Kasumi-1 (cell line): Measurements from ENCODE around the gene KCMF1.

ENCODE experiments used
- DNase-seq, 2 experiments: peaks; one replicate each; lab custom pipeline; 2025; lab: John Stamatoyannopoulos, UW

The KCMF1 gene

DNA sequence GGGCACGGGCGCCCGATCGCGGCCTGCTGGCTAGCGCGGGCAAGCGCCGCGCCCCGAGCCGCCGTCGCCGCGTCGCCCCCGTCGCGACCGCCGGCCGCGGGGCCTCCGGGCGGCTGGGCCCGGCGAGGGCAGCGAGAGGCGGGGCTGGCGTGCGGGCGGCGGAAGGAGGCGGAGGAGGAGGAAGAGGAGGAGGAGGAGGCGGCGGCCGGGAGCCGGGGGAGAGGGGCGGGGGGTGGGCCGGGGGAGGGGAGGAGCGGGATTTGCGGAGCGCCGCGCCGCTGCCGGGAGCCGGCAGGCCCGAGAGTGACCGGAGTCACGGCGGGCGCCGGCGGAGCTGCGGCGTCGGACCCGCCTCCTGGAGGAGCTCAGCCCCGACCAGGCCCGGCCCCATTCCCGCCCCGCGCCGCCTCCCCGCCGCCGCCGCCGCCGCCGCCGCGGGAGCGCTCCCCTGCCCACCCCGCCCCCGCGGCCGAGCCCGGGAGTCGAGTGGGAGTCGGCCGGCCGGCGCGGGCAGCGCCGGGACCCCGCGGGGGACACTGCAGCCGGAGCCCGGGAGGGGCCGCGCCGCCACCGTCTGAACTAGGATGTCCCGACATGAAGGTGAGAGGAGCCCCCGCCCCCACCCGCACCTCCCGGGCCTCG lies at the start of gene KCMF1:
KCMF1 (plus strand) TSS at position 294 of the 642 bp plus-strand sequence; CDS start at position 585, 291 bp downstream.
- DNase-seq: peak; percentile 38 to 64

DNA sequence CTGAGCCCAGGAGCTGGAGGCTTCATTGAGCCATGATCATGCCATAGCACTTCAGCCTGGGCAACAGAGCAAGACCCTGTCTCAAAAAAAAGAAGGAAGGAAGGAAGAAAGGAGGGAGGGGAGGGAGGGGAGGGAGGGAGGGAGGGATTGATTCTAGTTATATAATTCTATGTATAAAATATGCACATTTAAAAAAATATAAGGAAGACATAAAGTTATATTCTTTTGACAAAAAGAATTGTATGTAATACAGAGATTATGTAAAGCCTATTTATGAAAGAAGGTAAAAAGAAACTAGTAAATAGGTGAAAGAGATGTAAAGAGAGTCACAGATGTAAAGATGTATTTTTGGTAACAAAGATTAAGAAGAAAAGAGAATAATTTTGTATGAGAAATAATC lies 48.0 kb upstream of the KCMF1 start:
- DNase-seq: no peak

DNA sequence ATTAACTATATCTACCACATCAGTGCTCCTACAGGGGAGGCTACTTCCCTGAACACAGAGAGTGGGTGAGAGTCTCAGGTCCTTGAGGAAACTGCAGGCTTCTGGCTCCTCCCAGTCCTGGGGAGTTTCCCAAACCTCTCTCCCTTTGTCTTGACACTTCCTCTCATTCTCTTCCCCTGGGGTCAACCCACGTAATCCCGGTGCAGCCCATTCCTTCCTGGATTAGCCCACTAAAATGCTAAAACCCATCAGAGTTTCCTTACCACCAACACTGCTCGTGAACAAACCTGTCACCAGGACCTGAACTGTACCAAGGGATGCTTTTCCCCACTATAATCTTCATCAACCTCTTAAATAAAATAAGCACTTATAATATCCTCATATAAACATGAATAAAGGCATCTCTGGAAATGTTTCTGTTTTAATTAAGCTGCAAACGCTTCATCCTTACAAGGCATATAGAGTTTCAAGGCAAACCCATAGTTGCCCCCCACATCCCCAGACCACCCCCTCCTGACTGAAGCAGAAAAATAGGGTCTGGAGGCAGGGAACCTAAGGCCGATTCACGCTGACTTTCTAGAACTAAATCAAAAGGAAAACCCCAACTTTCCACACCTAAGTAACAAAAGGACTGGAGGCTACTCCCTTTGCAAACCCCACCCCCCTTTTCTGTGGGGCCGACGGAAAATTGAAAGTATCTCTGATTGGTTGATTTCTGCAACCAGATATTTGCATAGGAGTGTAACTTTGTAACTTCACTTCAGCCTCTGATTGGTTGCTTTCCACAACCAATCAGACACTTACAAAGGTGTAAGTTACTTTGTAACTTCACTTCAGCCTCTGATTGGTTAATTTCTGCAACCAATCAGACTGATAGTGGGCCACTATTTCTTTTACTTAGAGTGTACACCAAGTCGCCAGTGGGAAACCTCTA lies 46.5 kb upstream of the KCMF1 start:
- DNase-seq: no peak

DNA sequence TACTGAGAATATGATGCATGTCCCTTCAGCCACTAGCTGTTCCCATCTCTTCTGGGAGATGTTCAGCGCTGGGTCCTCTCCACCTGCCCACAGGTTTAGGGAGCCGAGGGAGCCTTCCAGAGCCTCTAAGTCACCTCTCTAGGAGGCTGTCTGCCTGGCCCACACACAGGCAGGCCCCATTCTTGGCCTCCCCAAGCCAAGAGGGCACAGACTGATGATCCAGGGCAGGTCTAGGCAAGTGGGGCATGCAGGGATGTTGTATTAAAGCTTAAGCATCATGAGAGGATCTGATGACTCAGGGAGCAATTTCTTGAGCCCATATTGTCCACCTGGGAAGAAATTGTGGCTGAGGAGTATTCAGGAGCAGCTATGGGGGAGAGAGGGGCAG lies 45.6 kb upstream of the KCMF1 start:
- no peak for DNase-seq

DNA sequence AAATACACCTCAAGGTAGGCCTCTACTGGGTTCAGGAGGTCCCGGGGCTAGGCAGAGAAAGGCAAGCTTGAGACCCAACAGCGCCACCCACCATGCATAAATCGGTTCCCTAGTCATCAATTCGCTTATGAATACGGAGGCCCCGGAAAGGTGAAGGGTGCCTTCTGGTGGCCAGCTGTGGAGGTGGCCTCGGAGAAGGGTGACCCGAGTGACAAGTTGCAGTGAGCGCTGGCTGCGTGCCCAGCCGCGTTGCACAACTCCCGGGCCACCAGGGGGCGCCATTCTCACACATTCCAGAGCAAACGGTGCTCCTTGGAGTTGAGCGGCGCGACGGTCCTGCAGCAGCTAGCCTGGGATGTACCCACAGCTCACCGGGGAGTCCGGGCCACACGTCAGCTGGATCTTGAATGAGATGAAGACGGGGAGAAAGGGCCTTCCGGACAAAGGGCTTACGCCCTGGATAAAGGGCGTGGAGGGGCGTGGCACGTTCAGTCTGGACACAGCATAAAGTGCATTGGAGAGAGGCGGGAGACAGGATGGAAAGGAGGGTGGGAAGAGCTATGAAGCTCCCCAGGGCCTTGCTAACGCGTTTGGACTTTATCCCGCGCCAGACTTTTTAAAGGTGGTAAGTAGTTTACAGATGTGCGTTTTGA lies 45.1 kb upstream of the KCMF1 start:
- peak; percentile 93 to 95 for DNase-seq

DNA sequence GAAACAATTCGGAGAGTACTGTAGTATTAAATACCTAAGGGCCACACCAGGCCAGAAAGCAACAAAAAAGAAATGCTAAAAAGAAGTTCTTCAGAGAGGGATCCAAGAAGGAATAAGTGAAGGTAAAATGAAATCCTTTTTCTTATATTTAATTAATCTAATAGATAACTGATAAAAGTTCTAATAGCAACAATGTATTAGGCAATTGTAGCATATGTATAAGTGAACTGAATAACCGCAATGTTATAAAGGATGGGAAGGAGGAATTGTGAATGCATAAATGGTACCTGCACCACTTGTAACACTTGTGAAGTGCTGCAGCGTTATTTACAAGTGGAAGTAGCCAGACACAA lies 43.7 kb upstream of the KCMF1 start:
- DNase-seq: no peak

DNA sequence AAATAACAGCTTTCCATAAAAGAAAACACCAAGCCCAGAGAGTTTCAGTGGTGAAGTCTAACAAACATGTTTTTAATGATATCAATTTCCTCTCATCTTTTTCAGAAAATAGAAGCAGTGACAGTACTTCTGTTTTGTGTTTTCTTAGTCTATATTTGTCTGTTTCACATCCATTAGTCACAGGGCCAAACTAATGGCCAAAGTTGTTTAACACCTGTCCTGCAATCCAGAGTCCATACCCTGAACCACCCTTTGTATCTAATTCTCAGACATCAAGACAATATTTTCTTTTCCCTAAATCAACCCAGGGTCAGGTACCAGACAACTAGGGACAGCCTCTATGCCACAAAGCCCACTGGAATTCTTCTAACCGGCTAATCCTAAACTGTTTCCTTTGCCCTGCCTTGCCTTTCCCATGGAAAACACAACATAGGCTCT lies 39.6 kb upstream of the KCMF1 start:
- DNase-seq: no peak

DNA sequence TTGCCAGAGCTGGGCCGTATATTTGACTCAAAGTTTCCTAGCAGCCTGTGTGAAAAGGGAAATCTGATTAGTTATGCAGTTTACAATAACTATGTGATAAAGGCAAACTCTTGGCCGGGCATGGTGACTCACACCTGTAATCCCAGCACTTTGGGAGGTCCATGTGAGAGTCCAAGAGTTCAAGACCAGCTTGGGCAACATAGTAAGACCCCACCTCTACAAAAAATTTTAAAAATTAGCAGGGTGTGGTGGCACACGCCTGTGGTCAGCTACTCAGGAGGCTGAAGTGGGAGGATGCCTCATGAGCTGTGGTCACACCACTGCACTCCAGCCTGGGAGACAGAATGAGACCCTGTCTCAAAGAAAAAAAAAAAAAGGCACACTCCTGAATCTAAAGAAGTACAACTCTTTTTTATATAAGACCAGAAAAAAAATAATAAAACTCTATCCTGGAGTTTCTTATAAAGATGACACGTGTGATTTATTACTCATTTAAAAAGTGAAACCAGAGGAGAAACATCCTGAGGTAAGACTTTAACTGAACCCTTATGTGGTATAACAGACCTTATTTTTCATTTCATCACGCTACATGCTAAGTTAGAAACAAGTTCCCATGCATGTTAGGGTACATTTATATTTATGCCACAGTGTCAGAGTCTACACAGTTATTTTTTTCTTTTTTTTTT lies 32.6 kb upstream of the KCMF1 start:
- no peak for DNase-seq

DNA sequence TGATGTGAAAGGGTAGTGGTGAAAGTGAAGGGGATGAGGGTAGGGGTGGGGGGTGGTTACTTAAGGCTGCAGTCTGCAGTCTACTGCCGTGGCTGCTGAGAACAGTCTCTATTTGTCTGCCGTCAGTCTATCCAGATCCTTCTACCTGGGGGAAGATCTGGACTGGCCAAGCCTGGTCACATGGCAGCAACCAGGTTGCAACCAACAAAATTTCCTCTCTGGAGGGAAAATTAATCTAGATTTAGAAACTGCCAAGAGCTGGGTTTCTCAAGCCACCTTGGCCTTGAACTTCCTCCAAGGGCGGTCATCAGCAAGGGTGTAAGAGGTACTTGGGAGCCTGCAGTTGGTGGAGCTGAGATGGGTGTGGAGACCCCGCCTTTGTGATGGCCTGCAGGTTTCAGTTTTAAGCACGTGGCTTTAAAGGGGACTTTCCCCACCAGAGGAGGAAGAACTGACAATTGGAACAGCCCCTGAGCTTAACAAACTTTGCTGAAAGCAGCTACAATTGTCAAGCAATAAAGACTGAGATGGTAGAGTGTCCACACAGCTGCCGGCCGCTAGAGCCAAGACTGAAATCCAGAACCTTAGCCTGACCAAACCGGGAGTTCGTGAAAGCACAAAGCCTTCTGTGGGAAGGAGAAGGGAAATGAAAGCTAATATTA lies 31.4 kb upstream of the KCMF1 start:
- no peak for DNase-seq

DNA sequence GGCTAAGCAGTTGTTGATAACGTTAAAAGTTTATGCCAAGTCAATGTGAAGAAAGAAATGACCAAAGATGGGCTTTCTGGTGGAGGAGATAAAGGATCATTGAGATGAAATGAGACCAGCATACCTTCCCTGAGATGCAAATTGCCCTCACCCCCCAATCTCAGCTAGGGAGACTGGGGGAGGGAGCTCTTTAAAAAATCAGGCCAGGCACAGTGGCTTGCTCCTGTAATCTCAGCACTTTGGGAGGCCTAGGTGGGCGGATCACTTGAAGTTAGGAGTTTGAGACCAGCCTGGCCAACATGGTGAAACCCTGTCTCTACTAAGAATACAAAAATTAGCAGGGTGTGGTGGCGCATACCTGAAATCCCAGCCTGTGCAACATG lies 30.9 kb upstream of the KCMF1 start:
- DNase-seq: no peak

DNA sequence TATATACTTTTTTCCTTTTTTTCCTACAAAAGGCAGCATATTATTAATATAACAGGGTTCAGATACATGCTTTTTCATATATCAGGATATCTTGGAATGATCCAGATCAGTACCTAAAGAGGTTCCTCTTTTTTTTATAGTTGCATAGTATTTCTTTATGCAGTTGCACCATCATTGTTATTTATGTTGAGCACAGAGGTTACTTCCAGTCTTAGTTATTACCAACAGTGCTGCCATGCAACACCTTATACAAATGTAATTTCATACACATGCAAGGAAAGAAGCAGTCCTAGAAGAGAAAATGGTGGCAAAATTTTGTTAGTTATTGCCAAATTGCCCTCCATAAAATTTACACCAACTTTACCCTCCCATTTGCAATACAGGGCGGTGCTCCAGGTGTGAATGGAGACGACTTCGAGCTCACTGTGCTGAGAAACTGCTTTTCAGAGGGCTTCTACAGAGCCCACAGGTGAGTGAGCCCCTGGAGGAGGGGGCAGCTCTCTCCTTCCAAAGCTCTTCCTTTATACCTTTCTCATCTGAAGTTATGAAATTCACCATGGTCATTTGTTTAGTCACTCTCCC lies 30.0 kb upstream of the KCMF1 start:
- peak in 1 of 2 experiments; percentile 13 for DNase-seq

DNA sequence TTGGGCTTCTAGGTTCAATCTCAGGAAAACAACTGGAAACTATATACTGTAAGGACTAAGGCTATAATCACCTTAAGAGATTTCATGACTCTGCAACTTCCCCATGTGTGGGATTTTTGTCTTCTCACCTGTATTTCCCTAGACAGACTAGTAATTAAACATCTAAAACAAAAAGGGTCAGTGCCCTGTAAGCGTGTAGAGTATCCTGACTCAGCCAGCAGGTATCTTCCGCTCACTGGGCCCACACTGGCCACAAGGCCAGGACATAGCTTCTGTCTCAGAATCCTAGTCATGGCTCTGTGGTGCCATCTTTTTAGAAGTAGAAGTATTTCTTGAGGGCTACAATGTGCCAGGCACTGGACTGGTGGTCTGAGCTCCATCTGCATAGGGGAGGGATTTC lies 28.8 kb upstream of the KCMF1 start:
- no peak for DNase-seq

DNA sequence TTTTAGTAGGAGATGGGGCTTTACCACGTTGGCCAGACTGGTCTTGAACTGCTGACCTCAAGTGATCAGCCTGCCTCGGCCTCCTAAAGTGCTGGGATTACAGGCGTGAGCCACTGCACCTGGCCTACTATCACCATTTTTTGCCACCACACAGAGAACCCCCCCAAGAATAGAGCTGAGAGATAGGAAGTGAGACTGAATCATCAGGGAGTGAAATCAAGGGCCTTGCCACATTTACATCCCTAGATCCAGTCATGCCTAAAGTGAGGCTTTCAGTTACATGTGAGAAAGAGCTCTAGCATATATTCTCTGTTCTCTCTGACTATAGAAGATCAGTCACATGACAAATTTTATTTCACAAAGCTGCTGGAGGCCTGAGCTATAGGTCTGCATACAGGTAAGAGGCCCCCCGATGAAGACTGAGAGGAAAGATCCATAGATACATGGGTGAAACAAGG lies 28.0 kb upstream of the KCMF1 start:
- no peak for DNase-seq

DNA sequence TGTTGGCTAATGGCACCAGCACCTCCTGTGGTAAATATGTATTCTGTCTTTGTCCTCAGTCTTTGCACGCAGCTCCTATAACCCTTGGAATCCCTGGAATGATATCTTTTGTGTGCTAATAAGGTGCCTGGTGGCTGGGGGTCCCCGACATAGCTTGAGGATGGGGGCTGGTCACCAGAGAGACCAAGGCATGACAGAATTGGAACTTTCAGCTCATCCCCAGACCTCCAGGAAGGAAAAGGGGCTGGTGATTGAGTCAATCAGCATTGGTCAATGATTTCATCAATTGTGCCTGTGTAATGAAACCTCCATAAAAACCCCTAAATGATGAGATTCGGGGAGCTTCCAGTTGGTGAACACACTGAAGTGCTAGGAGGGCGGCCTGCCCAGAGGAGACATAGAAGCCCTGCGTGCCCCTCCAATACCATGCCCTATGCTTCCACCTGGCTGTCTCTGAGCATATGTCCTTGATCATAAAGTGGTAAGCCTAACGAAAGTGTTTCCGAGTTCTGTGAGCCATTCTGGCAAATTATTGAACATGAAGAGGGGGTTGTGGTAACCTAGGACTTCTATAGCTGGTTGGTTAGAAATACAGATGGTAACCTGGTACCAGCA lies 26.6 kb upstream of the KCMF1 start:
- no peak for DNase-seq

DNA sequence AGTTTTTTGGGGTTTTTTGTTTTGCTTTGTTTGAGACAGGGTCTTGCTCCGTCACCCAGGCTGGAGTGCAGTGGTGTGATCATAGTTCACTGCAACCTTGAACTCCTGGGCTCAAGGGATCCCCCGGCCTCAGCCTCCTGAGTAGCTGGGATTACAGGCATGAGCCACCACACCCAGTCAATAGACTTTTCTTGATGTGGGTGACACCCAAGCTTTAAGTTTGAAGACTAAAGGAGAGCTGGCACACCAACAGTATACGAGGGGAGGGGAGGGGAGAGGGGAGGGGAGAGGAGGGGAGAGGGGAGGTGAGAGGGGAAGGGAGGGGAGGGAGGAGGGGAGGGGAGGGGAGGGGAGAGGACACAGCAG lies 25.1 kb upstream of the KCMF1 start:
- peak in 1 of 2 experiments; percentile 53 for DNase-seq

DNA sequence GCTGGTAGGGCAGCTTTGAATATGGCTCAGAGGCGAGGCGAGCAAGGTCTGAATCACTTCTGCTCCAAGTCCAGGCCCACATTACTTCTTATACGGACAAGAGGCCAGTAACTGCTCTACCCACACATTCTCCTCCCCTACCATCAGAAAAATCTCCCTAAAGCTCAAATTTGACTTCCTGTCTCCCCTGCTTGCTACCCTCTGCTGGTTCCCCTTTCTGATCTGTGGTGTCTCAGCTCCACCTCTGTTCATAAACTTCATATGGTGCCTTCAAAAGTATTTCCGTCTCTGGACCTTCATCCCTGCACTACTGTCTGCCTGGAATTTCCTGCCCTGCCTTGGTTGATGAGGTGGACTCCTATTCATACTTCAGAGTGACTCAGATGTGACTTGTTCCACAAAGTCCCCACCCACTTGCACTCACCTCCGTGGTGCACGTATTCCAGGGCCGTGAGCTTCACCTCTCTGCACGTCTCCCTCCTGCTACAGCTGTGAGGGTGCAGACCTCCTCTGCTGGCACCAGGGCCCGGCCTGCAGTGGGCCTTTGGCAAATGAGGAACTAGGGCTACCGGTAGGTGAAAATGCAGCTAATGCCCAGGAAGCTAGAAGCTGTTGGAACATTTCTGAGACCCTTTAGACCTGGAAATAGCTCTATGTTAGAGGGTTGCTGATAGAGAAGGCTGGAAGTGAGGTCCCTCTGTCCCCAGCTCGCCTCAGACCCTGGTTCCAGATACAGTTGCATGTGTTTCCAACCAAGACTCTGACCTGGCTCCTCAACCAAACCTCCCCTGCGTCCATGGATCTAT lies 24.6 kb upstream of the KCMF1 start:
- peak; percentile 95 to 96 for DNase-seq

DNA sequence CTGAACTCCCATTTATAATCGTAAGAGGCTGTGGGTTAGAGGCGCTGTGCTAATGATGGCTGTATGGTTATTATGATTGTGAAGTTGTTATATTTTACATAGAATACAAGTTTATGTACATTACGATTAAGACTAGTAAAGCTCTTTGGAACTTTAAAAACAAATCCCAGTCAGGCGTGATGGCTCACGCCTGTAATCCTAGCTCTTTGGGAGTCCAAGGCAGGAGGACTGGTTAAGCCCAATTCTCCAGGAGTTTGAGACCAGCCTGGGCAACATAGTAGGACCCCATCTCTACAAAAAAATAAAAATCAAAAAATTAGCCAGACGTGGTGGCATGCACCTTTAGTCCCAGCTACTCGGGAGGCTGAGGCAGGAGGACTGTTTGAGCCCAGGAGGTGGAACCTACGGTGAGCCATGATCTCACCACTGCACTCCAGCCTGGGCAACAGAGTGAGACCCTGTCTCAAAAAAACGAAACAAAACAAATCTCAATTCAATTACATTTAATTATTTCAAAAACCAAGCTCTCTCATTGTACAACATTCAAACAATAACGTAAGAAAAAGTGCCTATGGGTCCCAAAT lies 23.9 kb upstream of the KCMF1 start:
- DNase-seq: no peak

DNA sequence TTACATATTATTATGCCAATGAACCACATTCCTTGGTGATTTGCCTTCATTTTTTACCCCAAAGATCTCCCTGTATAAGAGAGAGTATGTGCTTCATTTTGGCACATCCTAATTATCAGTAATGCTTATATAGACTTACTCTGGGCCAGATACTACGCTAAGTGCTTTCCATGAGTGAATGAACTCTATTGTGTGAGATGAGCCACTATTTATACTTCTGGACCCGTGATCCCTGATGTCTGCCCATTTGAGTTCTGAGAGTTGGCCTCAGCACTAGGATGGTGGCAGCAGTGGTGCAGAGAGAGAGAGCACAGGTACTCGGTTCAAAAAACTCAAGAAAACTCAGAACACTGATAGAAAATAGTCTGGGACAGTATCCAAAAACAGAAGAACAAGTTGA lies 17.4 kb upstream of the KCMF1 start:
- no peak for DNase-seq

DNA sequence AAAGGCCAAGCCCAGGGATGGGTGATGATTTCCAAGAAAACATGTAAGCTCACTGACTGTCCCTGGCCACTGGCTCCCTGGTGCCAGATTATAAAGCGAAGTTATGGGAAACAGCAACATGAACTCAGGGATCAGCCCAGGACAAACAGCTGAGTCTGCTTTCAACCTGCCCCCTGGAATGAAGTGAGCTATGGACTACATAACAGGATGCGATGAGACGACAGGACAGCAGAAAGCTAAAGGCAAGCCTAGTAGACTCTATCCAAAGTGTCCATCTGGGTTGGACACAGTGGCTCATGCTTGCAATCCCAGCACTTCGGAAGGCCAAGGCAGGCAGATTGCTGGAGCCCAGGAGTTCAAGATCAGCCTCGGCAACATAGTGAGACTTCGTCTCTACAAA lies 16.6 kb upstream of the KCMF1 start:
- no peak for DNase-seq
